Measurements from ENCODE around the gene C12orf76. TPM values are rescaled to one million over a fixed set of nuclear protein-coding genes. Genes with fewer than 3 reads are reported as not detected.
A peak's percentile ranks its signal among the peaks of the same experiment; 100 is the strongest.

Gene C12orf76
- total and polyA plus RNA-seq, 9 of the 15 experiments (the other 6 are each of a cell fraction or from before 2014, with no cell fraction given) = 6.3 to 38.6 (median 12.3) TPM

- TF ChIP-seq THAP7 (CRISPR knock-in tag; IDR thresholded peaks at IDR 0.05) = peak; percentile 66; the same call in 1 of the 2 replicates
- no peak for TF ChIP-seq TRIM25 (IDR thresholded peaks at IDR 0.05; ENCODE audit: borderline replicate concordance)
- TF ChIP-seq PML (IDR thresholded peaks at IDR 0.05; ENCODE audit: low read length) = peak; percentile 80
- no peak for TF ChIP-seq XRCC3 (IDR thresholded peaks at IDR 0.05)
- TF ChIP-seq SMAD3 (CRISPR knock-in tag; conservative IDR thresholded peaks at IDR 0.05) = no peak
- TF ChIP-seq, protein P1, sequence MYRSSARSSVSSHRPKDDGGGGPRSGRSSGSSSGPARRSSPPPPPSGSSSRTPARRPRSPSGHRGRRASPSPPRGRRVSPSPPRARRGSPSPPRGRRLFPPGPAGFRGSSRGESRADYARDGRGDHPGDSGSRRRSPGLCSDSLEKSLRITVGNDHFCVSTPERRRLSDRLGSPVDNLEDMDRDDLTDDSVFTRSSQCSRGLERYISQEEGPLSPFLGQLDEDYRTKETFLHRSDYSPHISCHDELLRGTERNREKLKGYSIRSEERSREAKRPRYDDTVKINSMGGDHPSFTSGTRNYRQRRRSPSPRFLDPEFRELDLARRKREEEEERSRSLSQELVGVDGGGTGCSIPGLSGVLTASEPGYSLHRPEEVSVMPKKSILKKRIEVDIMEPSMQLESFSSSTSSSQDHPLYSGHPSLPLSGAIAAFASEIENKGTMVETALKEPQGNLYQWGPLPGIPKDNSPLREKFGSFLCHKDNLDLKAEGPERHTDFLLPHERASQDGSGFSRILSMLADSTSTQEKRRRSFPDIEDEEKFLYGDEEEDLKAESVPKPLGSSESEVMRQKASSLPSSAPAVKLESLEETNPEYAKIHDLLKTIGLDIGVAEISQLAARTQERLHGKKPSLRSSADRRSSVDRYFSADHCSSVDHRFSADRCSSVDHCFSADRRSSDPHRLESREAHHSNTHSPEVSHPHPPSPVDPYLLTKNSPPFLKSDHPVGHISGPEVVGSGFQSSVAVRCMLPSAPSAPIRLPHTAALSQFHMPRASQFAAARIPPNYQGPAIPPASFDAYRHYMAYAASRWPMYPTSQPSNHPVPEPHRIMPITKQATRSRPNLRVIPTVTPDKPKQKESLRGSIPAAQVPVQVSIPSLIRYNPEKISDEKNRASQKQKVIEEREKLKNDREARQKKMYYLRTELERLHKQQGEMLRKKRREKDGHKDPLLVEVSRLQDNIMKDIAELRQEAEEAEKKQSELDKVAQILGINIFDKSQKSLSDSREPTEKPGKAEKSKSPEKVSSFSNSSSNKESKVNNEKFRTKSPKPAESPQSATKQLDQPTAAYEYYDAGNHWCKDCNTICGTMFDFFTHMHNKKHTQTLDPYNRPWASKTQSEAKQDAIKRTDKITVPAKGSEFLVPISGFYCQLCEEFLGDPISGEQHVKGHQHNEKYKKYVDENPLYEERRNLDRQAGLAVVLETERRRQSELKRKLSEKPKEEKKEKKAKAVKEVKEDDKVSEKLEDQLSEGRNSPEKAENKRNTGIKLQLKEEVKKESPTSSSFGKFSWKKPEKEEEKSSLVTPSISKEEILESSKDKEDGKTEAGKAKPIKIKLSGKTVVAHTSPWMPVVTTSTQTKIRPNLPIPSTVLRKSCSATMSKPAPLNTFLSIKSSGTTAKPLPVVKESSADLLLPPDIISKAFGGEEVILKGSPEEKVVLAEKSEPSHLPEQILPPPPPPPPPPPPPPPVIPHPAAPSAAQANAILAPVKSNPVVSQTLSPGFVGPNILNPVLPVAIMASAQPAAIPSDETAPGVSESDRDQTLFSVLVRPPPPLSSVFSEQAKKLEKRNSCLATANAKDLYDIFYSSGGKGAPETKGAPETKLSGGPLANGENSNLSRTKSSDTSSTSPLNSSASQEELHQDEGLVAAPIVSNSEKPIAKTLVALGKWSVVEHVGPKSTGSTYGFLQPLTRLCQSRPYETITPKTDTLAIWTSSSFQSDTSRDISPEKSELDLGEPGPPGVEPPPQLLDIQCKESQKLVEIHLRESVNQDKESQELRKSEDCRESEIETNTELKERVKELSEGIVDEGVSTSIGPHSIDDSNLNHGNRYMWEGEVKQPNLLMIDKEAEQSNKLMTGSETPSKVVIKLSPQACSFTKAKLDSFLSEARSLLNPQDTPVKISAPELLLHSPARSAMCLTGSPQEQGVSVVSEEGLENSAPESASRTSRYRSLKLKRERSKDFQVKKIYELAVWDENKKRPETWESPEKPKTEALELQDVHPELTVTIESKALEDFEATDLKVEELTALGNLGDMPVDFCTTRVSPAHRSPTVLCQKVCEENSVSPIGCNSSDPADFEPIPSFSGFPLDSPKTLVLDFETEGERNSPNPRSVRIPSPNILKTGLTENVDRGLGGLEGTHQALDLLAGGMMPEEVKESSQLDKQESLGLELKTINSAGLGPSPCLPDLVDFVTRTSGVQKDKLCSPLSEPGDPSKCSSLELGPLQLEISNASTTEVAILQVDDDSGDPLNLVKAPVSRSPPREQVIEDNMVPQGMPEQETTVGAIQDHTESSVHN (IDR thresholded peaks at IDR 0.05; ENCODE audit: borderline replicate concordance in 1 of 2, low read depth in 1 of 2) = no peak
- TF ChIP-seq CBX8 (IDR thresholded peaks at IDR 0.05; ENCODE audit: borderline replicate concordance, extremely low read depth, low read depth, low read length, poor library complexity, severe bottlenecking) = no peak
- TF ChIP-seq SMAD4 (CRISPR knock-in tag; conservative IDR thresholded peaks at IDR 0.05) = peak; percentile 47
- 0 out of 2 replicates have a peak, but pooled peaks have one; percentile 70 for TF ChIP-seq ZNF583 (CRISPR knock-in tag; IDR thresholded peaks at IDR 0.05)
- TF ChIP-seq ZNF124 (CRISPR knock-in tag; IDR thresholded peaks at IDR 0.05) = no peak
- TF ChIP-seq, protein P2, sequence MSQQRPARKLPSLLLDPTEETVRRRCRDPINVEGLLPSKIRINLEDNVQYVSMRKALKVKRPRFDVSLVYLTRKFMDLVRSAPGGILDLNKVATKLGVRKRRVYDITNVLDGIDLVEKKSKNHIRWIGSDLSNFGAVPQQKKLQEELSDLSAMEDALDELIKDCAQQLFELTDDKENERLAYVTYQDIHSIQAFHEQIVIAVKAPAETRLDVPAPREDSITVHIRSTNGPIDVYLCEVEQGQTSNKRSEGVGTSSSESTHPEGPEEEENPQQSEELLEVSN (IDR thresholded peaks at IDR 0.05; ENCODE audit: borderline replicate concordance in 1 of 2, extremely low read depth in 1 of 2, insufficient read depth in 1 of 2, insufficient read length in 1 of 2, low read depth in 1 of 2, low read length in 1 of 2, poor library complexity in 1 of 2, severe bottlenecking in 1 of 2) = peak; percentile 74 to 86
- no peak for TF ChIP-seq ZNF785 (CRISPR knock-in tag; IDR thresholded peaks at IDR 0.05)
- TF ChIP-seq CC2D1A (IDR thresholded peaks at IDR 0.05) = no peak
- TF ChIP-seq MEIS2 (IDR thresholded peaks at IDR 0.05; ENCODE audit: partially characterized antibody) = peak; percentile 26
- peak; percentile 83 for TF ChIP-seq FOXP1 (CRISPR knock-in tag; IDR thresholded peaks at IDR 0.05)
These were observed 49.2 kb downstream of the C12orf76 start, which contains the start of gene ANKRD13A (continued) for GRCh38 chr12:109998904-109999648.

Measured in K562 (cell line).